Medulla oblongata (tissue), 1 donor: ENCODE data around the gene SPATA2L.

Experiments
- DNase-seq: peaks from one replicate; pipeline ENCODE4 v3.0.0-alpha.2; 2015; ENCODE audit errors: extremely low spot score

Gene SPATA2L

DNA sequence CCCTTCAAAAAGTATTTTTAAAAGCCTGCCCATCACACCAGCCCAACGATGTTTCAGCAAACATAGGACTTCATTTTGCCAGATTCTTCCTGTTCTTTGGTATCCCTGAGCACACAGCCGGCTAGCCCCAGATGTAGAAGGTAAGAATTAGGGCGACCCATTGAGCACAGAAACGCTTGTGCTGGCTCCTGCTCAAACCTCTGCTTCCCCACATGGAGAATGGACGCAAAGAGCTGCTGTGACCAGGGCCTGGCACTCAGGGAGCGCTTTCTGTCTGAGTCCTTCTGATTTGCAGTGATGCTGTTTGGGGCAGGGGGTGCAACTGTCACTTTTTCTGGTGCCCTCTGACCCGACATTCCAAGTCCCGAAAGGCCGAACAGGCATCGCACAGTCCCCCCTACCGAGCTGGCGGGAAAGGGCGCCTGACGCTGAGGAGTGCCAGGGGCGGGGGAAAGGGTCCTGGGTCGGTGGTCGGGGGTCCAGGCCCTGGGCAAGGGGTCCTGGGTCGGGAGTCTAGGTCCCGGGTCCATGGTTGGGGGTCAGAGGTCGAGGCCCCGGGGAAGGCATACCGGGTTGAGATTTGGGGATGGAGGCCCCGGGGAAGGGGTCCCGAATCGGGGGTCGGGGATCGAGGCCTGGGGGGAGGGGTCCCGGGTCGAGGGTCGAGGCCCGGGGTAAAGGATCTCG is 44.9 kb downstream of the SPATA2L start:
- DNase-seq, result no peak

DNA sequence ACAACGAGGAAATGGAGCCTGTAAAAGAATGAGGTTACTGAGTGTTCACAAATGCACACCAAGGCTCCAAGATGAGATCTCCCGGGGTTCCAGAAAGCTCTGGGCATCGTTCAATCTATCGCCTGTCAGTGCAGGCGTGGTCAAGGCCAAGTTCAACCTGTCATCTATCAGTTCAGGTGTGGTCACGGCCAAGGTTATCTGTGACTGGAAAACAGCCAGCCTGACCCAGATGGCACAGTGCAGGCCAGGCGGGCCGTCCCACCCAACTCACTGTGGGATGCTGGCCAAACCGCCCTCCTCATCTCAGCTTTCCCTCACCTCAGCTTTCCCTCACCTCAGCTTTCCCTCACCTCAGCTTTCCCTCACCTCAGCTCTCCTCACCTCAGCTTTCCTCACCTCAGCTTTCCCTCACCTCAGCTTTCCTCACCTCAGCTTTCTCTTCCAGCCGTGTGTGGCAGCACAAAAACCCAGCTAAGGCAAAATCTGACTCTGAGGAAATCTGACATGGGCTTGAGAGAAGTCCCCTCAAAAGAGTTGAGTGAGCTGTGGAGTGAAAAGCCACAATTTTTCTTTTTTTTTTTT is 46.4 kb downstream of the SPATA2L start:
- DNase-seq, result no peak

- DNase-seq, result no peak
Observed at GRCh38 chr16:89653656-89654295, 47.7 kb downstream of the SPATA2L start.

- no peak for DNase-seq
Observed at GRCh38 chr16:89651584-89651983, 49.9 kb downstream of the SPATA2L start.

DNA sequence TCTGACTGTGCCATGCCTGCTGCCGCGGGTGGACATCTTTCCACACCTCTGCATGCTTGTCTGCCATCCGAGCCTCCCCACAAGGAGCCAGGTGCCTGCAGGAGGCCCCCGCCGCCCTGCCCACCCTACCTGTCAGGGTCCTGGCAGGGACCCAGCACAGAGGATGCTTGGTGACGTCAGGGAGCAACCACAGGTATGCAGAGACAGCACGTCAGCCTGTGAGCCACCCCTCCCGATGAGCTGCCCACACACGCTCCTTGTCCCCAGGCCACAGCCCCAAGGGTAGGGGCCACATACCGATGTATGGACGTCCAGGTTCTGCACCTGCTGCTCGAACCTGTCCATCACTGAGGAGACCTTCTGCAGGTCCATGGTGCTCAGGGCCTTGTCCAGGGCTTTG is 54.6 kb downstream of the SPATA2L start:
- no peak for DNase-seq
